ENCODE results near the gene RPLP2. TPM values are rescaled to one million over a fixed set of nuclear protein-coding genes. Genes with fewer than 3 reads are reported as not detected.

The RPLP2 gene
- total RNA-seq, 6 experiments from 2014 or later, result 1,532 to 1,781 (median 1,709) TPM

DNA sequence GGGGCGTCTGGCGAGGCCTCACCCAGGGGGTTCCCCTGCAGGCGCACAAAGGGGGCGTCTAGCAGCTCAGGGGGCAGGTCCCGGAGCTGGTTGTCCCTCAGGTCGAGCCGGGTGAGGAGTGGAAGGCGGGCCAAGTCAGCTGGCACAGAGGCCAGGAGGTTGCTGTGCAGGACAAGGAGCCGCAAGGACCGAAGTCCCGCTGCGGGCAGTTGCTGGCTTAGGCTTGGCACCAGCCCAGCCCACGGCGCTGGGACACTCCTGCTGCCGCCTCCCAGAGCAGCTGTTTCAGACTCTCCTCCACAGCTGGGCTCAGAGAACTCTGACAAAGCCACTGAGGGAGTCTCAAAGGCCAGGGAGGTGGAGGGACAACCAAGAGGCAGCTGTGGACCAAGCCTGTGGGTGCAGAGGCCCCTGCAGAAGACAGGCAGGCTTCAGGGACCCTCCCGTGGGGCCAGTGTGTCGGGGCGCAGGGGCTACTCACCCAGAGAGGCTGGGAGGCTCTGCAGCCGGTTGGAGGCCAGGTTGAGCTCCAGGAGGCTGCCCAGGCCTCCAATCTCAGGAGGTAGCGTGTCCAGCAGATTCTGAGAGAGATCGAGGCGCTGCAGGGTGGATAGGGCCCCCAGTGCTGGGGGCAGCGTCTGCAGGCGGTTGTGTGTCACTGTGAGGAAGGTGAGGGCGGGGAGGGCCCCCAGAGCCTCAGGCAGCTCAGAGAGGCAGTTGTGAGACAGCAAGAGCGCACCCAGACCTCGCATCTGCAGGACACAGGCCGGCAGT, 6.9 kb upstream of the RPLP2 start:
- H3K9me3 Mint-ChIP-seq, result no peaks in the 10 kb centered on the region
- no peak overlapping the region for H3K27ac Mint-ChIP-seq
- H3K27me3 Mint-ChIP-seq (ENCODE audit: insufficient read depth), result peaks cover 2% of the 10 kb centered on the region; the same call in 1 of the 2 replicates
- TF ChIP-seq CTCF (IDR thresholded peaks at IDR 0.05), result no peak
- peaks cover 10% of the 10 kb centered on the region for H3K4me1 Mint-ChIP-seq (ENCODE audit: low read depth)
- no peak overlapping the region; the same call in 1 of the 2 replicates for H3K4me3 Mint-ChIP-seq
- no peak for DNase-seq
- H3K36me3 Mint-ChIP-seq (ENCODE audit: low read depth), result no peaks in the 10 kb centered on the region; the same call in 1 of the 2 replicates

- Mint-ChIP-seq H3K36me3 (ENCODE audit: low read depth) (no peaks in the 10 kb centered on the region; the same call in 1 of the 2 replicates), H3K27me3 (ENCODE audit: insufficient read depth) (peaks cover 2% of the 10 kb centered on the region; the same call in 1 of the 2 replicates), H3K4me3 (peak overlapping the region; percentile 85; the same call in 1 of the 2 replicates), H3K4me1 (ENCODE audit: low read depth) (peaks cover 12% of the 10 kb centered on the region), H3K27ac (no peak overlapping the region), H3K9me3 (no peaks in the 10 kb centered on the region)
- TF ChIP-seq CTCF (IDR thresholded peaks at IDR 0.05), result no peak
- DNase-seq, result no peak
These were observed 6.4 kb upstream of the RPLP2 start for GRCh38 chr11:803467-803742.

DNA sequence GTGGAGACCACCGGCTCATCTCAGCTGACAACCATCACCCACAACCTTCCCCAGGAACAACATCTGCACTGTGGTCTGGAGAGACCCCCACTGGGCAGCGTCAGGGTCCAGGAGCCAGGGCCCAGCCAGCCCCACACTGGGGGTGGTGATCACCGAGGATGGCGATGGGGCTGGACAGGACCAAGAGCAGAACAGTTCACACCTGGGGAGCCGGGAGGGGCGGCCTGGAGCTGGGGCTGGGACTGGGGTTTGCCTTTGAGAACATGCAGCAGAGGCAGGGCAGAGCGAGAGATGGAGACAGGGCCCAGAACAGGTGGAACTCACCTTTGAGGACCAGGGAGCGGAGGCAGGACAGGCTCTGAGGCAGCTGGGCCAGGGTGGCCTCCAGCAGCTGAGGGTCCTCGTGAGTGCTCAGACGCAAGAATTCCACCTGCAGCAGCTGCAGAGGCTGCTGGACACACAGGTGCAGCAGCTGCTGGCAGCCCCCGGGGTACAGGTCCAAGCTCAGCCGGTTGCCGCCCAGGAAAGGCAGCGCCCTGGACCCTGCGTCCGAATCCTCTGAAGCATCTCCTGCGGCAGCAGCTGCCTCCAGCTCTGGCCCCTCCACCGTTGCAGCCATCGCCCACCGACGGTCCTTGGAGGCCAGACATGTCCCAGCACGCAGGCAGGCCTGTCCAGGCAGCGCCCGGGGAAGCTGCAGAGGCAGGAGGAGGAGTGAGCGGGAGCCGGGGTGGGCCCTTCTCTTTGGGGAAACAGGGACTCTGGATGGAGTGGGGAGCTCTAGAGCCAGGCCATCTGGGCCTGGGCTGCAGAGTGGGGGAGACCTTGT, 5.8 kb upstream of the RPLP2 start:
- no peak for TF ChIP-seq CTCF (IDR thresholded peaks at IDR 0.05)
- no peak for DNase-seq
- Mint-ChIP-seq H3K27me3 (ENCODE audit: insufficient read depth) (peaks cover 2% of the 10 kb centered on the region; the same call in 1 of the 2 replicates), H3K9me3 (no peaks in the 10 kb centered on the region), H3K4me3 (peak overlapping the region; percentile 85), H3K36me3 (ENCODE audit: low read depth) (peaks cover 2% of the 10 kb centered on the region), H3K27ac (0 out of 2 replicates have a peak overlapping the region, but pooled peaks have one; percentile 52), H3K4me1 (ENCODE audit: low read depth) (peaks cover 16% of the 10 kb centered on the region)

- DNase-seq, result no peak
- Mint-ChIP-seq H3K27me3 (ENCODE audit: insufficient read depth) (peaks cover 2% of the 10 kb centered on the region; the same call in 1 of the 2 replicates), H3K9me3 (no peaks in the 10 kb centered on the region), H3K36me3 (ENCODE audit: low read depth) (peaks cover 4% of the 10 kb centered on the region), H3K4me3 (peak overlapping the region; percentile 85), H3K4me1 (ENCODE audit: low read depth) (peaks cover 18% of the 10 kb centered on the region), H3K27ac (peak overlapping the region; percentile 52; the same call in 1 of the 2 replicates)
- no peak for TF ChIP-seq CTCF (IDR thresholded peaks at IDR 0.05)
These were observed 5.2 kb upstream of the RPLP2 start for GRCh38 chr11:804599-804964.

GRCh38 chr11:808427-809286, 1.1 kb upstream of the RPLP2 start:
- peaks cover 30% of the 10 kb centered on the region for H3K36me3 Mint-ChIP-seq (ENCODE audit: low read depth)
- peak; percentile 69 for DNase-seq
- H3K4me3 Mint-ChIP-seq, result peak overlapping the region; percentile 98
- no peaks in the 10 kb centered on the region for H3K9me3 Mint-ChIP-seq
- peaks cover 14% of the 10 kb centered on the region for H3K27me3 Mint-ChIP-seq (ENCODE audit: insufficient read depth)
- H3K27ac Mint-ChIP-seq, result peak overlapping the region; percentile 100
- H3K4me1 Mint-ChIP-seq (ENCODE audit: low read depth), result peaks cover 38% of the 10 kb centered on the region
- TF ChIP-seq CTCF (IDR thresholded peaks at IDR 0.05), result no peak

Measured in HFFc6 (cell line).